Measurements from ENCODE around the gene ABHD17A.
"Not testable (repeated sequence)": the region's sequence is repeated elsewhere in the genome, so short reads cannot be mapped to it uniquely, and the experiment has no call there.

ABHD17A gene

DNA sequence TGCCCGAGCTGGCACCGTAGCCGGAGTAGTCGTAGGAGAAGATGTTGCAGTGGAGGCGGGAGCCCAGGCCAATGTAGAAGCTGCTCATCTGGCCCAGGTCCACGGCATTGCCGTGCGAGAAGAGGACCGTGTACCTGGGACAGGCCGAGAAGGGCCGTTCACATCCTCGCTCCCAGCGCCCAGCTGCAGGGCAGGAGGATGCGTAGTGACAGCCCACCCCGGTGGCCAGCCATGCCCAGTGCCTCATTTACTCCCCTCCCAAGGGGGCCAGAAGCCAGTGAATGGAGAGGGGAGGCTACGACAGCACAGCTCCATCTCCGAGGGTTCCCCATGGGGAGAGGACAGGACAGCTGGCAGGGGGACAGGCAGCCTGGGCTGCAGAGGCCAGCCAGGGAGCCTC is 5.3 kb downstream of the ABHD17A start:
- not testable (repeated sequence) for DNase-seq

DNA sequence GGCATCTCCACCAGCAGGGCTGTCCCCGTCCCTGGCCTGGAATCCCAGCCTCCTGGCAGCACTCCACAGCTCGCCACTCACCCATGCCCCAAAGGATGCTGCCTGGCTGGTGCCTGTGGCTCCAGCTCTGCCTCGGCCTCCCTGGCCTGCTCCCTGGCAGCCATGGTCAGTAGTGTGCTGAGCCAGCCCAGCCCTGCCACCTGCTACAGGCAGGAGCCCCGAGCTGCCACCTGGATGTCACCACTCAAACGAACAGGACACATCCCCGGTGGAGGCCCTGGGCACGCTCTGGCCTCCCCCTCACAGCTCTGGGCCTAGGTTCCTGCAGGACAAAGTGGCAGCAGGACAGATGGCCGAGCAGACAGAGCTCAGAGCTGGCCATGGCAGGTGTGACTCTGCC is 6.7 kb downstream of the ABHD17A start:
- not testable (repeated sequence) for DNase-seq

DNA sequence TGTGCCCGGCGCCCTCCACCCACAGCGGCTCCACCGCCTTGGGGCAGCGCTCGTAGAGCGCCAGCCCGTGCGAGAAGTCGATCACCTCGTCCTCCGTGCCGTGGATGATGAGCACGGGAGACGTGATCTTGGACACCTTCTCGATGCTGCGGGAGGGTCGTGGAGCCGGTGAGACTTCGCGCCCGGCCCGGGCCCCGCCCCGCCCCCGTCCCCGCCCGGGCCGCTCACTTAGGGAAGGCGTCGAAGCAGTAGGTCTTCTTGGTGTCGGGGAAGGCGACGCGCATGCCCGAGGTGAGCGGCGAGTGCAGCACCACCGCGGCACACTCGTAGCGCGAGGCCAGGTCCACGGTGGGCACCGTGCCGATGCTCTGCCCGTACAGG is 8.0 kb downstream of the ABHD17A start:
- not testable (repeated sequence) for DNase-seq

DNA sequence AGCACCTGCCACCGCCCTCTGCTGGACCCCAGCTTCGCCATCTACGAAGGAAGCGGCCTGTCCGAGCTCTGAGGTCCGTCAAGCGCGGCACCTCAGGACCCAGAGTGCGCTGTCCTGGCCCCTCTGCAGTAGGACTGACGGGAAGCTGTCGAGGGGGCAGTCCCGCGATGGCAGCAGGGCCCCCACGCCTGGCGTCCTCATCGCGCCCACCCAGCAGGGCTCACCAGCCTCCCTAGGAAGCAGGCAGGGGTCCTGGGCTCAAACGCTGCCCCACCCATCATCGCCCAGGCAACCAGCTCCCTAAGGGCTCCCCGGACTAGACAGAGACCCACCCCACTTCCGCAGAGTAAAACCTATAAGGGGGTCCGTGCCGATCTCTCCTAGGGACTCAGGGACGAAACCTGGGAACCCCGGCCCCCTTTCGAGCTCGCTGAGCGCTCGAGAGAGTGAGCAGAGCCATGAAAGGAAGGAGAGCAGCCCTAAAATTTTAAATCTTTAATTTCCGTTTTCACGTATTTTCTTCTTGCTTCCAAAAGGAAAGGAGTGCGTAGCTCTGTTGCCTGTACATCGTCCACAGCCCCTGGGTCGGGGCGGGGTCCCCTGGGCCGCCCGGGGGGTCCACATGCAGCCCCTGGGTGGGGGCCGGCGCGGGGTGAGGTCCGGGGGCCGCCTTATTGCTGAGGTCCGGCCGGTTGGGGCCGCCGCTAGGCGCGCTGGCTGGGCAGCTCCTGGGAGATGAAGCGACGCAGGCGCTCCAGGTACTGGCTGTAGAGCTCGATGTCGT is 8.6 kb downstream of the ABHD17A start:
- not testable (repeated sequence) for DNase-seq

DNA sequence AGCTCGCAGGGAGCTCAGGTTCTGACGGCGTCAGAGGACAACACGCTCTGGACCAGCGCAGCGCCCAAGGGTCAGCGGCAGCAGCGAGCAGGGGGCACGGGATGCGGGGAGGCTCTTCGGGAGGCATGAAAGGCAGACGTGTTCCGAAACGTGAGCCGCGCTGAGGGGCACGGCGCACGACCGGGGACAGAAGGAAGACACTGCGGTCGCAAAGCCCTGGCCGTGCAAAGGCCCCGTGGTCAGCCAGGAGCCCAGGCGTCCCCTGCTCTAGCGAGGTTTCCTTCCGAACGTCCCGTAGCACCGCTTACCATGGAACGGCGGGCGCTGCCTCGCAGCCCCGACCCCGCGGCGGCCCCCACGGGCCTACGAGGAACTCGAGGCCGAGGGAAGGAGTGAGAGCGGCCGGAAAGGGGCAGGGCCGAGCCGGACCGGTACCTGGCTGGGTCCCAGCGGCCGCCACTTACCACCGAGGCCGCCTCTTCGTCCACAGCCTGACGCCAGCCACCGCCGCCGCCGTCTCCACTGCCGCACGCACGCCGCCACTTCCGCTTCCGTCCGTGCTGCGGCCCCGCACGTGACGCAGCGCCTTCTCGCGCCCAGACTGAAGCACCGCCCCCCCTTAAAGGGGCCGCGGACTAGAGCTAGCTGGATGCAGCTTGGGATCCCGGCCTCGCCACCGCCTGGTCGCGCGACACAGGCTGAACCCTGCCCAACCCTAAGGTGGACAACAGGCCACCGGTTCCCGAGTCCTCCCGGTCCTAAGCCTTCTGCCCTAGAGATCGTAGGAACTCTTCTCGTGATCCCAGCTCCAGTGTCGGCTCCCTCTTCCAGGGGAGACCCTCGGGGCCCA is 9.4 kb downstream of the ABHD17A start:
- DNase-seq = peak; percentile 91

DNA sequence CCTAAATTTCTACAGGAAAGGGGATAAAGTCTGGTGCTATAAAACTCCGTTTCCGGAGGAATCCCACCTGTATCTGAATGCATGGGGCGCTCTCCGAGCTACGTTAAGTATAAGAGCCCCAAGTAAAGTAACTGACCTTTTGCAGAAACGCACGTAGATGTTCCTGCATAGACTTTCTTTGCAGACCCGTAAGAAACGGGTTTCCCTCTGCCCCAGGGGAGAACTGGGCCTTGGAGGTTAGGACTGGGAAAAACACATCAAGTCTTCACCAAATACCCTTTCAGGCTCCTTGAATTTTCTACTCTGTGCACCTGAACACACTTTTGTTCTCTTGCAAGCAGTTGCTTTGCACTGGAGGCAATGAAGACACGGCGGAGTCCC is 10.0 kb downstream of the ABHD17A start:
- not testable (repeated sequence) for DNase-seq

DNA sequence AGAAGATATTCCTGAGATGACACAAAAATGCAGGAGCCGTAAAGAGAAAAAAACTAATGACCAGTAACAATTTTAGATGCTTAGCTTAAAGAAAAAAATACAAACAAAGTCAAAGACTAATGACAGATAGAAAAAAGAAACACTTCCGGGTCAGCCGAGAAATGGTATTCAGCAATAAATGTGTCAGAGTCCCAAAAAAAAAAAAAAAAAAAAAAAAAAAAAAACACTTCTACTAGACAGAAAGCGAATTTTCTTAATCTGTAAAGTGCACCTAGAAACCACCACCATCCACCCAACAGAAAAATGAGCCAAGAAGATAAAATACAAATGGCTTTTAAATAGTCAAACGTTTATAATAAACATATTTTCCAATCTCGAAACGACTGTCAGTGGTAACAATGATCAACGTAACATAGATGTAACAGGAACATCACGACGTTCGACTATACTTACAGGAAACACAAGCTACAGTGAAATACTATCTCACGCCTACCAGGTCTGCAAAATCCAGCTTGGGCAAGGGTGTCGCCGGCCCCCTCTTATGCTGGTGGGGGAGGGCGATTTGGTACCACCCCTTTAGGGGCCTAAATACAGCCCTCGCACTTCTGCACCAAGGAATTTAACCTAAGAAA is 10.6 kb downstream of the ABHD17A start:
- no peak for DNase-seq

DNA sequence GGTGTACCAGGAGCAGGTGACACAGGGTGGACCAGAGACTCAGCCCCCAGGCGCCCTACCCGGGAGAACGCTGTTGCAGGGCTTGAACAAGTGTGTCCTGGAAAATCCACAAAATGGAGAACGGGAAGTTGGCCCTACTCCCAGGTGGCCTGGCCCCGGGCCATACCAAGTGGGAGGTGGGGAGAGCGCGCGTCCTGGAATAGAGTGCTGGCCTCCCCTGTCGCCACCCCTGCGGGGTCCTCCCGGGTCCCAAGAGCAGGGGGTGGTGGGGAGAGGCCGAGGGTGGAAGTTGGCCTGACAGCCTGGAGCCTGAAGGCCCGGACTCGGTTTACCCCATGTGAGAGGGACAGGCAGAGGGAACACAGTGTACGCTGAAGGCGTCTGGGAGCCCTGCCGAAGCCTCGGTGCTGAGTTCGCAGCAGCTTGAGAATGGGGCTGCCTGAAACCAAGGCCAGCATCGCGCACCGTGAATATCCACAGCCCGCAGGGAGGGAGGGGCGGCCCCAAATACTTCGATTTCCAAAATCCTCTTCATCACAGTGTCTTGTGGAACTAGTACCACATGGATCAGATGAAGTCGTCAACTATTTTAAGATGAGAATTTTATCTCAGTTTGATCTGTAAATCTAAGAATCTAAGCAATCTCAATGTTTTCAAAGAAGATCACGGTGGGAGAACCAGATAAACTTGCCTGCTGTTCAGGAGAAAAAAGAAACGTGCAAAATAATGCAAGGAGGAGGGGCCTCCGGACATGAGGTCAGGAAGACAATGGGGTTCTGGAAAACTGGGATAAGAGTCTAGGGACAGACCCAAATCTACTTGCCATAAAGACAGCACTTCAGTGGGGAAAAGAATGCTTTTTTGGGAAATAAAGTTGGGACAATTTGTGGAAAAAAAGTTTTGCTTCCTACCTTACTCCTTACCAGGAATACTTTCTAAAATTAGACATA is 11.5 kb downstream of the ABHD17A start:
- DNase-seq = no peak

DNA sequence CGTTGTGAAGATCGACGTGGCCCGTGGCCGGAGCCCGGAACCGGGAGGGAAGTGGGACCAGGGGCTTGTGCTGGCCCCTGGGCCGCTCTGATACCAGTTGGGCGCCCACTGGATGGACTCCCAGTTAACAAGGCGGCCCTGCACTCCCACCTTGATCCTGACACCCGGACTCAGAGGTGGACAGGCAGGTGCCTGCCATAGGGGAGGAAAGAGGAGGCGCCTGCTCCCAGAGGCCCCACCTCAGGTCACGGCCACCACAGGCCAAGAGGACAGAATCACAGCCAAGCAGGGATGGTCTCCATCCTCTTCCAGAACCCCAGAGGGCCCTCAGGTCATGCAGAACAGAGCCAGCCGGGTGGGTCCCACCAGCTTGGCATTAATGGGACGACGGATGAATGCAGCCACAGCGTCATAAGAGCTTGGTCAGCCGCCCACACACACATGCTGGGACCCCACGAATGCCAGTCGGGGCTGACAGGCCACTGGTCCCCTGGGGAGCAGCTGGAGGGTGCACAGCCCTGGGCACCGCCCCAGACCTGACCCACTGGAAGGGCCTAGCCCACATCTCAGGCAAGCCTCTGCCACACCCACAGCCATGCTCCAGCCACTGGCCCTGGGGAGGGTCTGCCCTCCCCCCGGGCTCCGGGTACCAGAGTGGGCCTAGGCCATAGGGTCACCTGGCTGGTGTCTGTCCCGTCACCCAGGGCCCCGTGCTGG is 12.3 kb downstream of the ABHD17A start:
- DNase-seq = no peak

DNA sequence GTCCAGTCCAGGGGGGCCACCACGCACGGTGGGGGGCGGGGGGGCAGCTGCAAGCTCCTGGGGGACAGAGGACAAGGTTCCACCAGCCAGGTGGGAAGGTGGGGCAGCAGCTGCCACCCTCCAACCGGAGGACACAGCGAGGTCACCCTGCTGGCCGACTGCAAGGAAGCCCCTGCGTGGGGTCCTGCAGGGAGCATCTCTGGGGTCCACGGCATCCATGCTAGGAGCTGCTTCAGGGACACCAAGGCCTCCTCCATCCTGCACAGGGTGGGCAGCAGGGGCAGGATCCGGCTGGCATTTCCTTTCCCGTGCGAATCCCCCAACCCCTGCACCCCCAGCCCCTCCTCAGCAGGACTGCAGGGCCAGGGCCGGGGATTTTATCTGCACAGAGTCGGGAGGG is 13.7 kb downstream of the ABHD17A start:
- DNase-seq = no peak

DNA sequence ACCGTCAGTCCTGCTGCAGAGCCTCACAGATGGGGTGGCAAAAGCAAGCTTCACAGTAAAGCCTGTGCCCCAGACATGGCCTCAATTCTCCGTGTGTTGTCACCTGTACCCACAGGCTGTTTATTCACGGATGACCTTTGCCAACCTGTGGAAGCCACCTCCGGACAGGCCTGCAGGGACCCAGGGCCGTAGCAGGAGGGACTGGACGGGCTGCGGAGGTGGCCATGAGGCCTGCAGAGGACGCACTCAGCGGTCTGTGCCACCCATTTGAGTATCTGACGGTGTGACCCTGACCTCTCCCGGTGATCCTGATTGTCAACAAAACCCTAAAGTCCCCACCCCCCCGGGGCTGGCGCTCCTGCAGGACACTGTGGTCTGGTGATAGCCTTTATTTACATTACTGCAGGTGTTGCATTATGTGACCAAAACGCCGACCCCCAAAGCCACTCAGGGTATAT is 14.1 kb downstream of the ABHD17A start:
- no peak for DNase-seq

DNA sequence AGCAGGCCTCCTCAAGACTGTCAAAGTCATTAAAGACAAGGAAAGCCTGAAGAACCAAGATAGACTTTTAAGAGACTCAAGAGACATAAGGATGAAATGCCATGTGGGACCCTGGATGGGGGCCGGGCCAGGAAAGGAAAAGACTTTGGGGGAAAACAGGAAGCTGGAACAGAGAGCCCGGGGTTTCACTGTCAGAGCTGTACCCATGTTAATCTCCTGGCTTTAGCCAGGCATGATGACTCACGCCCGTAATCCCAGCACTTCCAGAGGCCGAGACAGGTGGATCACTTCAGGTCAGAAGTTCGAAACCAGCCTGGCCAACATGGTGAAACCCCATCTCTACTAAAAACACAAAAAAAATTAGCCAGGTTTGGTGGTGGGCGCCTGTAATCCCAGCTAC is 16.3 kb downstream of the ABHD17A start:
- DNase-seq = no peak

DNA sequence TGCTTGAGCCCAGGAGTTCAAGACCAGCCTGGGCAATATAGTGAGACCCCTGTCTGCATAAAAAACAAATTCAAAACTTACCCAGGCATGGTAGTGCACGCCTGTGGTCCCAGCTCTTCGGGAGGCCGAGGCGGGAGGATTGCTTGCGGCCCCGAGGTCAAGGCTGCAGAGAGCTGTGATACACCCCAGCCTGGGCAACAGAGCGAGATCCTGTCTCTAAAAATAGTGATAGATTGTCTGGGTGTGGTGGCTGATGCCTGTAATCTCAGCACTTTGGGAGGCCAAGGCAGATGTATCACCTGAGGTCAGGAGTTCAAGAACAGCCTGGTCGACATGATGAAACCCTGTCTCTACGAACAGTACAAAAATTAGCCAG is 18.0 kb downstream of the ABHD17A start:
- no peak for DNase-seq

DNA sequence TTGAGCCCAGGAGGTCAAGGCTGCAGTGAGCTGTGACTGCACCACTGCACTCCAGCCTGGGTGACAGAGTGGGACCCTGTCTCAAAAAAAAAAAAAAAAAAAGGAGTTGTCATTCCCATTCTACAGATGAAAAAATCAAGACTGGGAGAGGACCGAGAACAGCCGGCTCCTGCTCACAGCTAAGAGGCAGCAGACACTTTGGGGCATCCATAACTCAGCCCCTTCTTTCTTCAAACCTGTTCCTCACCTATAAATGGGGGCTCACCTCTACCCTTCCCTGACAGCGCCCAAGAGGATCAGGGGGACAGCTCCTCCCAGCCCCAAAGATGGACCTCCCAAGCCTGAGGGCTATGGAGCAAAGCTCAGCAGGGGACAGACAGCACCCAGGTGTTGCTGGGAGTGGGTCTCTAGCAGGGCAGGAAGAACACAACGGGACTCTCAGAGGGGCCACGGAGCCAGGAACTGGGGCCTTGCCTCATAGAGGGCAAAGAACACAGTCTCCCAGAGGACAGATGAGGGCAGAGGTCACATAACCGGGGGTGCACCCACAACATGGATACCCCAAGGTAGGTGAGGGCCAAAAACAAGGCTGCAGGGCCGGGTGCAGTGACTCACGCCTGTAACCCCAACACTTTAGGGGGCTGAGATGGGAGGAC is 18.5 kb downstream of the ABHD17A start:
- DNase-seq = no peak

DNA sequence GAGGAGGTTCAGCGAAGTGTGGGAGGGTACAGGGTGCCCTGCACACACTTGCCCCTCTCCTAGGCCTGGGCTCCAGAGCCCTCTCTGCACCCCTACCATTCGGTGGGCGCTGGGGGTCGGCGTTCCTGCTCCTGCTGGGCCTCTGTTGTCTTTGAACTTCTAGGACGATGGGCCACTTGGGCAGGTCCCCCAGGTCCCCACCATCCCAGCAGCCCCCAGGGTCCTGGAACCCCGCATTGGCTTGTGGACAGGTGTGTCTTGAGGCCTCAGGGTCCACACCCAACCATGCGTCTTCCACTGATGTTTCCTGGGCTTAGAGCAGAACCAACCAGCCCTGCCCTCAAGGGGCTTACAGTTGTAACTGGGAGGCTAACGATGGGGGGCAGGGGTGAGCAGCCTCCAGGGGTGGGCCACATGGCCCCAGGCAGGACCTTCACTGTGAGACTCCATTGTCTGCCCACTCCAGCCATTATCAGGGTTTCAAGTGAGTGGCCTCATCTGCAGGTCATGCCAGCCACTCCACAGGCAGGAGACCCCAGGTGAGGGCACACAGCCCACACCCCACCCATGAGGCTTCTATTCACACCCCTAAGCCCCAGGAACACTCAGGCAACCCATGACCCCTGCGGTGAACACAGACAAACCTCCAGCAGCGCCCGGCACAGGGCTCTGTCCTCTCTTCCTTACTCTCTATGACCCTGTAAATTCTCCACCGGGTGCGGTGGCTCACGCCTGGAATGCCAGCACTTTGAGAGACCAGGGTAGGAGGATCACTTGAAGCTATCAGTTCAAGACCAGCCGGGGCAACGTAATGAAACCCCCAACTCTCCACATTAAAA is 19.9 kb downstream of the ABHD17A start:
- no peak for DNase-seq

DNA sequence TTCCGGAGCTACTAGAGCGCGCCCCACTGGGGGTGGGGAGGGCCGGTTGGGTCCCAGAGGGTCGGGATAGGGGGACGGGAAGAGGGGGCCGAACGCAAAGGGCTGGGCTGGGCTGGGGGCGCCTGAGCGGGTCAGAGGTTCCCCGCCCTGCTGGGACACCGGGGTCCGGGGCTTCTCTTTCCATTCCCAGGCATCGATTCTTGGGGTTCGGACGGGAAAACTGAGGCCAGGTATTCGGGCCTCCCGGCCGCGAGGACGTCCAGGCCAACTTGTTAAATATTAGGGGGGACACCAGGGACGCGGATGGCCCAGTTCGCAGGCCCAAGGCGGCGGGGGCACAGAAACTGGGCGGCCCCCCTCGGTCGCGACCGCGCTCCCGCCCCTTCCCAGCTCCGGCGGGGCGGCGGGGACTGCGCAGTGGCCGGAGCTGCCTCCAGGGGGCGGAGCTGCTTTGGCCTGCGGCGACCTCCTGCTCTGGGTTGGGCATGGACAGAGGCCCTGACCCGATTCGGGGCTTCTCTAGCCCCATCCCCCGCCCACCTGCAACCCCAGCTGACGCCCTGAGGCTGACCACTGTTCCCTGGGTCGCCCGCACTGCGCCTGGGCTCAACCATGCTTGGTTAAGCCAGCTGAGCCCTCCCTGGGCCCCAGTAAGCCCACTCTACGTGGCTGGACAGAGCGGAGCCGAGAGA is 20.7 kb downstream of the ABHD17A start:
- no peak for DNase-seq

DNA sequence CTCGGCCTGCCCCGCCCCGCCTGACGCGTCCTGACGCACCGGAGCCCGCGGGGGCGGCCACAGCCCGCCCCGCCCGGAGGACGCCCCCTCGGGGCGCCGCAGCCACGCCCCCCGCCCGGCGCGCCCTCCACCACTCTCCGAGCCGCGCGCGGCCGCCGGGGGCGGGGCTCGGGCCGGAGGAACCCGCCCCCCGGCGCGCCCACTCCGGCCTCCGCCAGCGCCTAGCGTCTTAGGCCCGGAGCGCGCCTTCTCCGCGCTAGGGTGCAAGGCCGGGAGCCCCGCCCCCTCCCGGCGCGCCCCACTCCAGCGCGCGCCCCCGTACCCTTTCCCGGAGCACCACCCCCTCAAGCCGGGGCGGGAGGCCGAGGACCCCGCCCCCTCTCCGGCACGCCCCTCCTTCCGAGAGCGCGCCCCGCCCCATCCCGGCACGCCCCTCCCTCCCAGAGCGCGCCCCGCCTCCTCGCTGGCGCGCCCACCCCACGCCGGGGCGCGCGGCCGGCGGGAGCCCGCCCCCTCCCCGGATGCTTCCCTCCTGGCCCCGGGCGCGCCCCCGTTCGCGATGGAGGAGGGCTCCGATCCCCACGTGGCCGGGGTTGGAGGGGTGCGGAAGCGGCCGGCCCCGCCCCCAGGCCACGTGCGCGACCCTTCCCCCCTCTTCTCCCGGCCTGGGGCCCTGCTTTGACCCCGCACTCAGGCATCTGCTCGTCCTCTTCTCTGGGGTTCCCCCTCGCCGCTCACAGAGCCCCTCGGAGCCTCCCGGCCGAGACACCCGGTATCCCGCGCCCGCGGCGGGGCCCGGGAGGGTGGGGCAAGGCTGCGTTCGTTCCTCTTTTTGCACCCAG is 21.4 kb downstream of the ABHD17A start:
- peak; percentile 97 for DNase-seq

DNA sequence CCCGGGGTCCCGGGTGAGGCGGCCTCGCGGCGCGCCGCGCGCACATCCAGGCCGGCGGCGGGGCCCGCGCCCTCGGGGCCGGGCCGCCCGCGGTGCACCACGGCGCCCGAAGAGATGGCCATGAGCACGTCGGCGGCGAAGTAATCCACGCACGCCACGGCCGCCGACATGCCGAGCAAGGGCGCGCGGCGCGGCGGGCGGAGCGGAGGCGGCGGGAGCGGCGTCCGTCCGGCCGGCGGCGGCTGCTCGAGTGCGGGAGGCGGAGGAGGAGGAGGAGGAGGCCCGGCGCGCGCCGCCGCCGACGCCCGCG is 22.0 kb downstream of the ABHD17A start, which contains the start of gene KLF16:
KLF16 (minus strand) TSS at position 252 of the 310 bp plus-strand sequence; CDS start at position 170, 82 bp downstream.
- no peak for DNase-seq
